Astrocyte (in vitro differentiated cells and primary cell): Measurements from ENCODE around the gene ATP2B2.

ENCODE experiments used
- CTCF ChIP-seq: IDR thresholded peaks from 2 replicates; pipeline ENCODE4 v1.5.1; 2011; ENCODE audit warnings: low read depth, mild to moderate bottlenecking, inconsistent platforms, low read length, moderate library complexity; ENCODE audit not compliant: insufficient read depth
- EZH2 ChIP-seq: IDR thresholded peaks from 2 replicates; pipeline ENCODE4 v1.6.1; 2012; ENCODE audit warnings: mild to moderate bottlenecking, low read length, inconsistent platforms; ENCODE audit not compliant: insufficient read depth

DNA sequence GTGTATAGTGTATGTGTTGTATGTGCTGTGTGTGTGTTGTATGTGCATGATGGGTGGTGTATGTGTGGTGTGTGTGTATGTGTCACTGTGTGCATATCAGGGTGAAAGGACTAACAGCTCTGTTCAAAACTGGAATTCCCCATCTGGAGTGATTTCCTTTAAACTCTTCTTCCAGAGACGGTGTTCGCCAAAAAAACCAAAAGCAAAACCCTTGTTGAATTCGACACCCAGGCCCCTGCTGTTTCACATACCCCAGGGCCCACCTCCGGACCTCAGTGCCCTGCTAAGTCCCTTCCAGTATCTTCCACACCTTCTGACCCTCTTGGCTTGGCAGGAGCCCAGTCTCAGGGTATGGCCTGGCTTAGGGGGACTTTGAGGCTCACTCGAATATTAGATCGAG is 139.6 kb downstream of the ATP2B2 start:
- no peak for TF ChIP-seq CTCF
- no peak for TF ChIP-seq EZH2
